ENCODE measurements around the gene EGFL7. TPM values are rescaled to one million over a fixed set of nuclear protein-coding genes. Genes with fewer than 3 reads are reported as not detected.
A peak's percentile ranks its signal among the peaks of the same experiment; 100 is the strongest.

Gene EGFL7
- total RNA-seq, 2 donors from 2014 or later: 14.3 to 17.2 TPM

- DNase-seq (no peak), ATAC-seq (no peak)
- intact Hi-C loops (cut with DNase I, micrococcal nuclease): no loop called here
These were observed 13.6 kb downstream of the EGFL7 start for GRCh38 chr9:136676297-136676794.

- intact Hi-C loops (cut with DNase I, micrococcal nuclease): no loop called here
- ATAC-seq: no peak
- no peak for DNase-seq
These were observed 14.4 kb downstream of the EGFL7 start for GRCh38 chr9:136676920-136677686.

GRCh38 chr9:136678034-136678433 is 15.3 kb downstream of the EGFL7 start:
- no peak for ATAC-seq
- DNase-seq: no peak
- intact Hi-C loops (cut with DNase I, micrococcal nuclease): no loop called here

- ATAC-seq (no peak), DNase-seq (no peak)
- intact Hi-C loops (cut with DNase I, micrococcal nuclease): no loop called here
These were observed 15.9 kb downstream of the EGFL7 start for GRCh38 chr9:136678624-136679023.

GRCh38 chr9:136679431-136679941 is 16.8 kb downstream of the EGFL7 start:
- intact Hi-C loops (cut with DNase I, micrococcal nuclease): no loop called here
- DNase-seq (no peak), ATAC-seq (no peak)

GRCh38 chr9:136681029-136681428 is 18.3 kb downstream of the EGFL7 start:
- intact Hi-C loops (cut with DNase I, micrococcal nuclease): no loop called here
- DNase-seq (no peak), ATAC-seq (no peak)

GRCh38 chr9:136681945-136682699 is 19.4 kb downstream of the EGFL7 start:
- ATAC-seq (no peak), DNase-seq (no peak)
- intact Hi-C loops (cut with DNase I, micrococcal nuclease): no loop called here

GRCh38 chr9:136682710-136683109 is 20.0 kb downstream of the EGFL7 start:
- no peak for DNase-seq
- no peak for ATAC-seq
- intact Hi-C loops (cut with DNase I, micrococcal nuclease): no loop called here

GRCh38 chr9:136683173-136683745 is 20.5 kb downstream of the EGFL7 start:
- no peak for DNase-seq
- ATAC-seq: no peak
- intact Hi-C loops (cut with DNase I, micrococcal nuclease): no loop called here

GRCh38 chr9:136683755-136684154 is 21.0 kb downstream of the EGFL7 start:
- DNase-seq: no peak
- intact Hi-C loops (cut with DNase I, micrococcal nuclease): no loop called here
- no peak for ATAC-seq

GRCh38 chr9:136684339-136684738 is 21.6 kb downstream of the EGFL7 start:
- intact Hi-C loops (cut with DNase I, micrococcal nuclease): no loop called here
- no peak for DNase-seq
- ATAC-seq: no peak

- DNase-seq (no peak), ATAC-seq (no peak)
- intact Hi-C loops (cut with DNase I, micrococcal nuclease): no loop called here
These were observed 22.1 kb downstream of the EGFL7 start for GRCh38 chr9:136684799-136685198.

GRCh38 chr9:136685216-136685615 is 22.5 kb downstream of the EGFL7 start:
- ATAC-seq (no peak), DNase-seq (no peak)
- intact Hi-C loops (cut with DNase I, micrococcal nuclease): no loop called here

- intact Hi-C loops (cut with DNase I, micrococcal nuclease): no loop called here
- peak in 1 of 2 donors; percentile 18 for DNase-seq
- ATAC-seq: peak; percentile 20
These were observed 23.2 kb downstream of the EGFL7 start for GRCh38 chr9:136685790-136686533.

- DNase-seq: no peak
- no peak for ATAC-seq
- intact Hi-C loops (cut with DNase I, micrococcal nuclease): no loop called here
These were observed 23.7 kb downstream of the EGFL7 start for GRCh38 chr9:136686534-136686793.

- intact Hi-C loops (cut with DNase I, micrococcal nuclease): no loop called here
- peak; percentile 77 for ATAC-seq
- peak; percentile 85 to 89 for DNase-seq
These were observed 24.3 kb downstream of the EGFL7 start, which contains the start of gene AGPAT2 for GRCh38 chr9:136686794-136687711. Gene AGPAT2, minus strand, starts transcription at chr9:136687457. Its CDS starts 100 bp downstream, at chr9:136687357.

GRCh38 chr9:136687721-136688223 is 25.1 kb downstream of the EGFL7 start:
- ATAC-seq (peak; percentile 64), DNase-seq (peak; percentile 83 to 92)
- intact Hi-C loops (cut with DNase I, micrococcal nuclease): no loop called here

Measured in left colon (tissue), 2 donors.